Fibroblast of lung (primary cell): ENCODE data around the gene ABCD1.

Experiments
- EZH2 ChIP-seq: IDR thresholded peaks from 2 replicates; pipeline ENCODE4 v1.5.1; 2012; ENCODE audit warnings: low read length, control low read depth, mild to moderate bottlenecking; ENCODE audit errors: missing control alignments
- TF ChIP-seq, protein P1 (sequence below), 2 donors: IDR thresholded peaks in 1 of 2; conservative IDR thresholded peaks in 1 of 2; 1 replicate in 1 of 2; 2 replicates in 1 of 2; pipeline ENCODE4 v1.5.1; 2011 to 2012; ENCODE audit warnings: low read length in 2 of 2, control low read depth in 1 of 2, inconsistent platforms in 1 of 2, low read depth in 1 of 2, mild to moderate bottlenecking in 1 of 2

DNA sequence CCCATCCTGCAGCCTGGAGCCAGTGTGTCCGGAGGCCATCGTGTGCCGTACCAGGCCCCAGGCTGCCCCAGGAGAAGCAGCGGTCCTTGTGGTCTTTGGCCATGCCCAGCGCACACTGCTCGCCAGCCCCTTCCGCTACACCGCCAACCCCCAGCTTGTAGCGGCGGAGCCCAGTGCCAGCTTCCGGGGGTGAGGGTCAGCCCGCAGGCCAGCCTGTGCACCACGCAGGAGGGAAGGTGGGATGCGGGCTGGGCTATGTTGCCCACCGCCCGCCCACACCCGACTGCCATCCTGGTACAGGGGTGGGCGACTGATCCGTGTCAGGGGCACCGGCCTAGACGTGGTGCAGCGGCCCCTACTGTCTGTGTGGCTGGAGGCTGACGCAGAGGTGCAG lies 48.6 kb downstream of the ABCD1 start:
- TF ChIP-seq, protein P1, sequence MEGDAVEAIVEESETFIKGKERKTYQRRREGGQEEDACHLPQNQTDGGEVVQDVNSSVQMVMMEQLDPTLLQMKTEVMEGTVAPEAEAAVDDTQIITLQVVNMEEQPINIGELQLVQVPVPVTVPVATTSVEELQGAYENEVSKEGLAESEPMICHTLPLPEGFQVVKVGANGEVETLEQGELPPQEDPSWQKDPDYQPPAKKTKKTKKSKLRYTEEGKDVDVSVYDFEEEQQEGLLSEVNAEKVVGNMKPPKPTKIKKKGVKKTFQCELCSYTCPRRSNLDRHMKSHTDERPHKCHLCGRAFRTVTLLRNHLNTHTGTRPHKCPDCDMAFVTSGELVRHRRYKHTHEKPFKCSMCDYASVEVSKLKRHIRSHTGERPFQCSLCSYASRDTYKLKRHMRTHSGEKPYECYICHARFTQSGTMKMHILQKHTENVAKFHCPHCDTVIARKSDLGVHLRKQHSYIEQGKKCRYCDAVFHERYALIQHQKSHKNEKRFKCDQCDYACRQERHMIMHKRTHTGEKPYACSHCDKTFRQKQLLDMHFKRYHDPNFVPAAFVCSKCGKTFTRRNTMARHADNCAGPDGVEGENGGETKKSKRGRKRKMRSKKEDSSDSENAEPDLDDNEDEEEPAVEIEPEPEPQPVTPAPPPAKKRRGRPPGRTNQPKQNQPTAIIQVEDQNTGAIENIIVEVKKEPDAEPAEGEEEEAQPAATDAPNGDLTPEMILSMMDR (conservative IDR thresholded peaks at IDR 0.05 in 1 of 2, IDR thresholded peaks at IDR 0.05 in 1 of 2; ENCODE audit: low read depth in 1 of 2, low read length in 2 of 2): no peak
- TF ChIP-seq EZH2: no peak
